HG03175 (cell line): Measurements from ENCODE around the gene EPB41L4A.
"Not testable (repeated sequence)": the region's sequence is repeated elsewhere in the genome, so short reads cannot be mapped to it uniquely, and the experiment has no call there.

Experiments used
- ATAC-seq: cut with Tn5 transposase; IDR thresholded peaks from one replicate; pipeline ENCODE4 v1.9.1; 2021; ENCODE audit warnings: mild to moderate bottlenecking, moderate library complexity; ENCODE audit not compliant: unreplicated experiment

EPB41L4A gene

GRCh38 chr5:112217843-112218579 is 201.1 kb downstream of the EPB41L4A start:
- no peak for ATAC-seq

- no peak for ATAC-seq
Measured at GRCh38 chr5:112216140-112216539, 202.9 kb downstream of the EPB41L4A start.

DNA sequence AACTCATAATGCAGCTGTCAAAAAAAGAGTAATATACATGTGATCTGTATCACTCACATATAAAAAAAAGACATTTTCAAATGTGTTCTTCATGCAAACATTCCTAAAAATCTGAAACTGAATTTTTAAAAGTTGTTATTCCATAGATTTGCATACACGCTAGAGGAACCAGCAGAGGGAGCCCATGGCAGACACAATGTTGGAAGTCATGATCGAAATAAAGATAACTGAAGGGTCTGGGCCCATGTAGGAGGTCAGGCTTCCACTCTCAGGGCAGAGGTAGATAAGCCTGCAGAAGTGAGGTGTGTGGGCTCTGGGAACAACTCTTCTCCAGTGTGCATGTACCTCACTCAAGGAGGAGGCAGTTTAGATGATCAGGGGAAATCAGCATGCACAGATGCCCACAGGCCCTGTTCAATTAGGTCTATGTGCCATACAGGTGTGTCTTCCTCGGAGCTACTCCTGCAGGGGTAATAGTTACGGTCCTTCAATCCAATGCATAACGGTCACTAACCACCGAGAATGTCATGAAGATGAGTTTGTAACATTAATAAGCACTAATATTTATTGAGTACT is 208.6 kb downstream of the EPB41L4A start:
- ATAC-seq, result no peak

DNA sequence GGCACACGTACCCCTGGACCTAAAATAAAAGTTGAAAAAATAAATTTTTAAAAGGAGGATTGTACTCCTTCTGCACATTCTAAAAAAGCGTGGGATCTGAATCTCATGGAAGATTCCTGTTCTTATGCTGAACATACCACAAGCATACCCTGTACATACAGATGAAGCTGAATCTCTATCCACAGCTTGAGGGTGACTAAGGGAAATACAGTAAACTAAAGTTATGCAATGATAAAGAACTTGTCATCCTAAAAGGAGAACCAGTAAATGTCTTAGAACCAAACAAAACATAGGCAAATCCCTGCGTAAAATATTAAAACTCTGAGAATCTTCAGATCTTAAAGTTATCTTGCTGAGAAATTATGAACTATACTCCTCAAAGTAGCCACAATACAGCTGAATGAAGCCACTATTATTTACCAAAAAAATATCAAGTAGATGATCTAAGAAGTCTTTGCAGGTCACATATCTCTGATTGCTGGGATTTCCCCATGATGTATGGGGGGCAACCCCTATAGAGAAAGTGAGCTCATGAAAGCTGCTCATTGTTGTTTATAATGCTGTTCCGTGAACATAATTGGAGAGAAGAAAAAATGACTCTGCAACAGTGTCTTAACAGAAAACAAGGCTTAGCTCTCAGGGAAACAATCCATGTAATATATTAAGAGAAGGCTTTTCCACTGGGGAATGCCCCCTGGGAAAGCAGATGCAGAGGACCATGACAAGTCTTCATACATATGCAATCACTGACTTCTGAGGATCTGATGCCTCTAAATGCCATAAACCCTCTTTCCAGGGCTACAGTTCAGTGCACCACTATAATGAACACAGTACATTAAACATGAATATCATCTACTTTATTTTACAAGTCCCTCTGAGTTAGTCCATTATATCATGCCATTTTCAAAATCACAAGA is 210.1 kb downstream of the EPB41L4A start:
- ATAC-seq, result no peak

DNA sequence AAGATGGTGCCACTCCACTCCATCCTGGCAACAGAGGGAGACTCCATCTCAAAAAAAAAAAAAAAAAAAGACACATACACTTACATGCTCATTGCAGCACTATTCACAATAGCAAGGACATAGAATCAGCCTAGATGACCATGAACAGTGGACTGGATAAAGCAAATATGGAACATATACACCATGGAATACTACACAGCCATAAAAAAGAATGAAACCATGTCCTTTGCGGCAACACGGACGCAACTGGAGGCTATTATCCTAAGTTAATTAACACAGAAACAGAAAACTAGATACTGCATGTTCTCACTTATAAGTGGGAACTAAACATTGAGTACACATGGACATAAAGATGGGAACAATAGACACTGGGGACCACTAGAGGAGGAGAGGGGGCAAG is 210.9 kb downstream of the EPB41L4A start:
- ATAC-seq, result not testable (repeated sequence)

DNA sequence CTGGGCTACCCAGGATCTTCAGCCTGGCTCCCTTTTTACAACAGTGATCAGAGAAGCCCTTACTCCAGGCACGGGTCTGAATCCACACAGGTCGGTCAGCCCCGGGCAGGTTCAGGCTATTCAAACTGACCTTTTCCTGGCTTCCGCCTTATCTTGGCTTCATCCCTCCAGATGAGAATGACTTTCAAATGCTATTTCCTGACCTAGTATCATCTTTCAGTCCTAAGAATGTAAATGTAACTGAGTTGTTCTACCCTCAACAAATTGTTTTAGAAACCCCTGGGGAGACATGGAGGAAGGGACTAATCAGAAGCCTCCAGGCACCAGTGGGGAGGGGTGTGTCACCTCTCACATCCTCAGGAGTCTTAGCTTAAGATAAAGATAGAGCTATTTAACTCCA is 213.2 kb downstream of the EPB41L4A start:
- no peak for ATAC-seq

GRCh38 chr5:112203229-112203628 is 215.8 kb downstream of the EPB41L4A start:
- no peak for ATAC-seq

- ATAC-seq, result no peak
Measured at GRCh38 chr5:112202694-112203093, 216.4 kb downstream of the EPB41L4A start.

- no peak for ATAC-seq
Measured at GRCh38 chr5:112201141-112201540, 217.9 kb downstream of the EPB41L4A start.

DNA sequence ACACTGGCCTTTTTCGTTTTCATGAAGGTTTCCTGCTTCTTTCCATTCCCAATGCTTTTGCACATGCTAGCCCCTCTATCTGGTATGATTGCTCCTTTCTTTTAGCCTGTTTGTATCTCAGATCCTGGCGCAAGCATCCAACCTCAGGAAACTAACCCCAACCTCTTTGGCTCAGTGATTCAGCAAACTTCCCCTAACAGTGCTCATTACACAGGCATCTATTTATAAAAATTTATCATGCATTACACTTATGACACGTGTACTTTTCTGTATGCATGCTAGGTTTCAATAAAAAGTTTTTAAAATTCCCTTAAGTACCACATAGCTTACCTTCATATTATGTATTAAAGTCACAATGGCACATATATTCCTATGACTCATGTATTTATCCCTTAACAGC is 218.9 kb downstream of the EPB41L4A start:
- ATAC-seq, result no peak

DNA sequence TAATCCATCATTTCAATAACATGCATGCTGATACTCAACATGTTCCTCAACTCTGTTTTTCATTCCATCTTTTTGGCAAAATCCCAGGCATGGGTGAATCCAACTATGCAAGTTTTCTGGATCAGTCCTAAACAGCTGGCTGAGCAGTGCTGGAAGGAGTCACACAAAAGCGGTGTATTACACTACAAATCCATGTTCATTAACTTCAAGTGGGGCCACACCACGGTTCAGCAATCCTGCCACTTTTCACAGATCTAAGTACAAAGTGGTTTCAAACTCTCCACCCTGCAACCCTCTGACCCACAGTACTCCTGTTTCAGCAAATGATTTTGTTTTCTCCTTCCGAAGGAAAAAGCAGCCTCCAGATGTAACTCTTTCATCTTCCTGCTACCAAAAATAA is 222.5 kb downstream of the EPB41L4A start:
- no peak for ATAC-seq

GRCh38 chr5:112195924-112196323 is 223.2 kb downstream of the EPB41L4A start:
- ATAC-seq, result no peak

DNA sequence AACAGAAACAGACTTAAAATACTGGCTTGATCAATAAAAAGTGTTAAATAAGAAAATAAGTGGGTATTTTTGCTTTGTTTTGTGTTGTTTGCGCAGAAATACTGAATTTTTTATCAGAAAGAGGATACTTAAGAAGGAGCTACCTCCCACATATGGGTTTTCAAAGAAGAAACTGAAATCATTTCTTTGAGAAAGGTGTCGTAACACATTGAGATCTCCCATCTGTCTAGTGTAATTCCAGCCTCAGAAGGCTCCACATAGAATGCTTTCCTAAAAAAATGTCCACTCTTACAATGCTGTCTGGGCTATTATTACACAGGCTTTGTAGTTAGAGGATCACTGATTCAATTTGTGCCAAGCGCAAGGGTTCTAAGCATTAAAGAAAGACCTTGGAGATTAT is 226.2 kb downstream of the EPB41L4A start:
- no peak for ATAC-seq

GRCh38 chr5:112192072-112192471 is 227.0 kb downstream of the EPB41L4A start:
- no peak for ATAC-seq

DNA sequence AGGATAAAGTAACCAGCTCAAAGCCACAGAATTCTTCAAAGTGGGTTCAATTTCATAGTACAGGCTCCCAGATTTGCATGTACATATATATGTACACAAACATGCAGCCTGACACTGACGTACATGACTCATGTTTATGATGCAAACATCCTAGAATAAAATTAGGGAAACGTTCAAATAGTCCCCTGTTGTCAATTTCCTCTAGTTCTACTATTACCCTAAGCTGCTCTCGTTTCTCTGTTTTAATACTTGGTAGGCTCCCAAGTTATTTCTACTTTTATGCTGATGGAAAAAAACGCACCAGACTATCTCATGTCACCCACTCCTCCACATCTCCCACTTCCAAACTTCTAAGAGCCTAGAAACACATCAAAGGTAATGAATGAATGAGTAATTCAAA is 229.7 kb downstream of the EPB41L4A start:
- no peak for ATAC-seq

- peak; percentile 55 for ATAC-seq
Measured at GRCh38 chr5:112186401-112186990, 232.6 kb downstream of the EPB41L4A start.

DNA sequence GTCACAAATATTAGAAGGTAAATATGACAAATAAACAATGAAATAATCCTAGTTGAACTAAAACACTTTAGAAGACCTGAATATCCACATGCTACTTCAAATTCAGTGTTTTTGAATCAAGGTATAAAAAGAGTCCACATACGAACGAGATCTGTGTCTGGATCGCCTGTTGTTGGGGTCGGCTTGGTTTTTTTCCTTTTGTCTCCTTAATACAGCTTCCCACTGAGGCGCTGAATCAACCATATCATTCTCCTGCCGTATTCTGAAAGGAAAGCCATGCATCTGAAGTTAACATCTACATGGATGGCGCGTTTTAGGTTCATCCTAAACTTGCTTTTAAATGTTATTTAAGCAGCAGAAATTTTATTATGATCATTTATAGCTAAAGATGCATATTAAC is 235.2 kb downstream of the EPB41L4A start:
- ATAC-seq, result no peak

DNA sequence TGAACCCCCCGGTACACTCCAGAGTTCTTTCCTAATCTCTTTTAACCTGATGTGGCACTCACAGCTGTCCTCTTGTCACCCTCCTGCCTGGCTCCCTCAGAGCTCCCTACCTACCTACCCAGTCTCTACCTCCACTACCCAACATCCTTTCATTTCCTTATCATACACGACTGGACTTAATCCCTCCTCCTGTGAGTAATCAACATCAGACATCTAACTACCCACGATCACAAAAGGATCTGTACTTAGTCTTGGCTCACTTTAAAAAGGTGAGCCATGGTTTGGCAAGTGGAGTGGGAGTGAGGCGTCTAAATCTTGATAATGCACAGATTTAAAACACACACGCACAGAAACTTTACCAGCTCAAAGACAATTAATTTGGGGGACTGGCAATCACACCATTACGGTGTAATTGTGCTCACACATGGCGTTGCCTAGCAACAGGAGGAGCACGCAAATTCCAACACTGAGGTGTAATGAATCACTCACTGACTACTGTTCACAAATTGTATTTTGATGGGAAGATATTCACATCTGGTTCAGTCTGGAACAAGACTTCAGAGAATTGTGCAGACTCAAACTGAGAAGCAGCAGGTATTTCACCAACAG is 235.9 kb downstream of the EPB41L4A start:
- no peak for ATAC-seq

DNA sequence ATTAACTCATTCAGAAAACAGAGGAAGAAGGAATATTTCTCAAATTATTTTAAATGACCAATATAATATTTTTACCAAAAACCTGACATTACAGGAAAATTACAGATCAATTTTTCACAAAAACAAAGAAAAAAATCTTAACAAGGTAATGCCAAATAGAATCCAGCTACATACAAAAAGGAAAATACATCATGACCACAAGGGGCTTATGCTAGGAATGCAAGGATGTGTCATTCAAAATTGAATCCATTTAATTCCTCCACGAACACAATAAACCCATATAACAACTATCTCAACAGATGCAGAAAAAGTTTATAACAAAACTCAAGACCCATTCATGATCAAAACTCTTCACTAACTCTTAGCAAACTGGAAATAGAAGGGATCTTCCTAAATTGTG is 239.8 kb downstream of the EPB41L4A start:
- ATAC-seq, result no peak

DNA sequence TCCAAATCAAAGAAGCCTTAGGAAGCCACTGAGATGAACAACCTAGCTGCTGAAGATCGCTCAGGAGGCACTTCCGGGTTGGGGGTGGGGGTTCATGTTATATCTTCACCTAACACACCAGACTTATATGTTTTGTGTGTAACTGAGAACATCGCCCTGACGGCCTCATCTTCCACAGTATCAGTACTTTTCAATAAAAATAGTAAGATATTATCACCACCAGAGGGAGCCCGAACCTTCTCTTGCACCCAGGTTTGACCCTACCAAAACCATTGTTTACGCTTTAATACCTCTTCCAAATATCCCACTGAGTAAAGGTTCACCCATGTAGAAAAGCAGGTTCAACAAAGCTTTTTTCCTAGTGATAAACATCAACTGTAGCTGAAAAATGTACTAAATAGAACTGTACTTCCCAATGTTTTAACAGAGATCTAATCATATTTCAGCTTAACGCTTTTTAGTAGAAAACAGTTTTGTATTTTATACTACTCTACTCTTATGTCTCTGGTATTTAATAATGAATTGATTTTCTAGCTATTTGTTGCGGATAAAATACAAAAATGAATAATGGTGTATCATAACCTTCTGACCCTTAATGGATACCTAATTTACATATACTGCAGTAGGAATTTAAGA is 244.0 kb downstream of the EPB41L4A start:
- ATAC-seq, result peak; percentile 87
